ENCODE results near the gene APMAP.

DNA sequence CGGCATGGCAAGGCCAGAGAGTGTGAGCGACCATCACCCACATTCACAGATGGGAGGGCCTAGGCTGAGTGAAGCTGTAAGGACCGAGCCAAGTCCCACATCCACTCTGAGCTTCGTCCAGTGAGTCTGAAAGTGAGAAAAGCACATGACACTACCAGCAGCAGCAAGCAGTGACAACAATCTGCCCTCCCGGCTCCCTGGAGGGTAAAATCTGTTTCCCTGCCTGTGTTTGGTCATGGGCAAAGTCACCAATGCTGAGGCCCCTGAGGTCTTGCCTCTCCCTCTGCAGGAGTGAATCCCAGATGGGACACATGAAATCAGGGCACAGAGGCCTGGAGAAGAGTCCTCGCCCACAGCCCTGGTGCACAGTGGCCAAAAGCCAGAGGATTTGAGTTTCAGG lies 49.9 kb downstream of the APMAP start:
- no peak for TF ChIP-seq RFX5 (IDR thresholded peaks at IDR 0.05; ENCODE audit: low read depth, low read length)
- TF ChIP-seq, protein P1, sequence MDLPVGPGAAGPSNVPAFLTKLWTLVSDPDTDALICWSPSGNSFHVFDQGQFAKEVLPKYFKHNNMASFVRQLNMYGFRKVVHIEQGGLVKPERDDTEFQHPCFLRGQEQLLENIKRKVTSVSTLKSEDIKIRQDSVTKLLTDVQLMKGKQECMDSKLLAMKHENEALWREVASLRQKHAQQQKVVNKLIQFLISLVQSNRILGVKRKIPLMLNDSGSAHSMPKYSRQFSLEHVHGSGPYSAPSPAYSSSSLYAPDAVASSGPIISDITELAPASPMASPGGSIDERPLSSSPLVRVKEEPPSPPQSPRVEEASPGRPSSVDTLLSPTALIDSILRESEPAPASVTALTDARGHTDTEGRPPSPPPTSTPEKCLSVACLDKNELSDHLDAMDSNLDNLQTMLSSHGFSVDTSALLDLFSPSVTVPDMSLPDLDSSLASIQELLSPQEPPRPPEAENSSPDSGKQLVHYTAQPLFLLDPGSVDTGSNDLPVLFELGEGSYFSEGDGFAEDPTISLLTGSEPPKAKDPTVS (IDR thresholded peaks at IDR 0.05; ENCODE audit: low read depth, low read length), result no peak
- no peak for TF ChIP-seq NFIC (IDR thresholded peaks at IDR 0.05; ENCODE audit: low read depth, low read length)
- TF ChIP-seq, protein P2, sequence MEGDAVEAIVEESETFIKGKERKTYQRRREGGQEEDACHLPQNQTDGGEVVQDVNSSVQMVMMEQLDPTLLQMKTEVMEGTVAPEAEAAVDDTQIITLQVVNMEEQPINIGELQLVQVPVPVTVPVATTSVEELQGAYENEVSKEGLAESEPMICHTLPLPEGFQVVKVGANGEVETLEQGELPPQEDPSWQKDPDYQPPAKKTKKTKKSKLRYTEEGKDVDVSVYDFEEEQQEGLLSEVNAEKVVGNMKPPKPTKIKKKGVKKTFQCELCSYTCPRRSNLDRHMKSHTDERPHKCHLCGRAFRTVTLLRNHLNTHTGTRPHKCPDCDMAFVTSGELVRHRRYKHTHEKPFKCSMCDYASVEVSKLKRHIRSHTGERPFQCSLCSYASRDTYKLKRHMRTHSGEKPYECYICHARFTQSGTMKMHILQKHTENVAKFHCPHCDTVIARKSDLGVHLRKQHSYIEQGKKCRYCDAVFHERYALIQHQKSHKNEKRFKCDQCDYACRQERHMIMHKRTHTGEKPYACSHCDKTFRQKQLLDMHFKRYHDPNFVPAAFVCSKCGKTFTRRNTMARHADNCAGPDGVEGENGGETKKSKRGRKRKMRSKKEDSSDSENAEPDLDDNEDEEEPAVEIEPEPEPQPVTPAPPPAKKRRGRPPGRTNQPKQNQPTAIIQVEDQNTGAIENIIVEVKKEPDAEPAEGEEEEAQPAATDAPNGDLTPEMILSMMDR (IDR thresholded peaks at IDR 0.05 in 2 of 3, conservative IDR thresholded peaks at IDR 0.05 in 1 of 3; ENCODE audit: control insufficient read depth in 2 of 3, extremely low read depth in 1 of 3, insufficient read depth in 1 of 3, low read depth in 3 of 3, low read length in 3 of 3), result no peak
- no peak for TF ChIP-seq TCF12 (IDR thresholded peaks at IDR 0.05; ENCODE audit: low read depth, low read length)
- TF ChIP-seq, protein P3, sequence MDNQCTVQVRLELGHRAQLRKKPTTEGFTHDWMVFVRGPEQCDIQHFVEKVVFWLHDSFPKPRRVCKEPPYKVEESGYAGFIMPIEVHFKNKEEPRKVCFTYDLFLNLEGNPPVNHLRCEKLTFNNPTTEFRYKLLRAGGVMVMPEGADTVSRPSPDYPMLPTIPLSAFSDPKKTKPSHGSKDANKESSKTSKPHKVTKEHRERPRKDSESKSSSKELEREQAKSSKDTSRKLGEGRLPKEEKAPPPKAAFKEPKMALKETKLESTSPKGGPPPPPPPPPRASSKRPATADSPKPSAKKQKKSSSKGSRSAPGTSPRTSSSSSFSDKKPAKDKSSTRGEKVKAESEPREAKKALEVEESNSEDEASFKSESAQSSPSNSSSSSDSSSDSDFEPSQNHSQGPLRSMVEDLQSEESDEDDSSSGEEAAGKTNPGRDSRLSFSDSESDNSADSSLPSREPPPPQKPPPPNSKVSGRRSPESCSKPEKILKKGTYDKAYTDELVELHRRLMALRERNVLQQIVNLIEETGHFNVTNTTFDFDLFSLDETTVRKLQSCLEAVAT (IDR thresholded peaks at IDR 0.05), result no peak
- TF ChIP-seq TAF1 (IDR thresholded peaks at IDR 0.05; ENCODE audit: borderline replicate concordance, low read depth, low read length), result no peak
- TF ChIP-seq, protein P4, sequence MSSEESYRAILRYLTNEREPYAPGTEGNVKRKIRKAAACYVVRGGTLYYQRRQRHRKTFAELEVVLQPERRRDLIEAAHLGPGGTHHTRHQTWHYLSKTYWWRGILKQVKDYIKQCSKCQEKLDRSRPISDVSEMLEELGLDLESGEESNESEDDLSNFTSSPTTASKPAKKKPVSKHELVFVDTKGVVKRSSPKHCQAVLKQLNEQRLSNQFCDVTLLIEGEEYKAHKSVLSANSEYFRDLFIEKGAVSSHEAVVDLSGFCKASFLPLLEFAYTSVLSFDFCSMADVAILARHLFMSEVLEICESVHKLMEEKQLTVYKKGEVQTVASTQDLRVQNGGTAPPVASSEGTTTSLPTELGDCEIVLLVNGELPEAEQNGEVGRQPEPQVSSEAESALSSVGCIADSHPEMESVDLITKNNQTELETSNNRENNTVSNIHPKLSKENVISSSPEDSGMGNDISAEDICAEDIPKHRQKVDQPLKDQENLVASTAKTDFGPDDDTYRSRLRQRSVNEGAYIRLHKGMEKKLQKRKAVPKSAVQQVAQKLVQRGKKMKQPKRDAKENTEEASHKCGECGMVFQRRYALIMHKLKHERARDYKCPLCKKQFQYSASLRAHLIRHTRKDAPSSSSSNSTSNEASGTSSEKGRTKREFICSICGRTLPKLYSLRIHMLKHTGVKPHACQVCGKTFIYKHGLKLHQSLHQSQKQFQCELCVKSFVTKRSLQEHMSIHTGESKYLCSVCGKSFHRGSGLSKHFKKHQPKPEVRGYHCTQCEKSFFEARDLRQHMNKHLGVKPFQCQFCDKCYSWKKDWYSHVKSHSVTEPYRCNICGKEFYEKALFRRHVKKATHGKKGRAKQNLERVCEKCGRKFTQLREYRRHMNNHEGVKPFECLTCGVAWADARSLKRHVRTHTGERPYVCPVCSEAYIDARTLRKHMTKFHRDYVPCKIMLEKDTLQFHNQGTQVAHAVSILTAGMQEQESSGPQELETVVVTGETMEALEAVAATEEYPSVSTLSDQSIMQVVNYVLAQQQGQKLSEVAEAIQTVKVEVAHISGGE (CRISPR knock-in tag; IDR thresholded peaks at IDR 0.05), result no peak
- TF ChIP-seq MXI1 (IDR thresholded peaks at IDR 0.05; ENCODE audit: low read depth, low read length), result no peak
- no peak for TF ChIP-seq POLR2A (IDR thresholded peaks at IDR 0.05; ENCODE audit: low read depth, low read length)
- TF ChIP-seq ZNF217 (IDR thresholded peaks at IDR 0.05), result no peak
- no peak for TF ChIP-seq CBX5 (IDR thresholded peaks at IDR 0.05; ENCODE audit: low read depth)
